Measurements from ENCODE around the gene CHAF1B. TPM values are rescaled to one million over a fixed set of nuclear protein-coding genes. Genes with fewer than 3 reads are reported as not detected.
"Not testable (repeated sequence)": the region's sequence is repeated elsewhere in the genome, so short reads cannot be mapped to it uniquely, and the experiment has no call there.

CHAF1B gene
- 1 to 10 TPM in 2 of 3 donors, under 1 TPM in 1; 0.64 to 2.8 (median 1.6) TPM for total RNA-seq

DNA sequence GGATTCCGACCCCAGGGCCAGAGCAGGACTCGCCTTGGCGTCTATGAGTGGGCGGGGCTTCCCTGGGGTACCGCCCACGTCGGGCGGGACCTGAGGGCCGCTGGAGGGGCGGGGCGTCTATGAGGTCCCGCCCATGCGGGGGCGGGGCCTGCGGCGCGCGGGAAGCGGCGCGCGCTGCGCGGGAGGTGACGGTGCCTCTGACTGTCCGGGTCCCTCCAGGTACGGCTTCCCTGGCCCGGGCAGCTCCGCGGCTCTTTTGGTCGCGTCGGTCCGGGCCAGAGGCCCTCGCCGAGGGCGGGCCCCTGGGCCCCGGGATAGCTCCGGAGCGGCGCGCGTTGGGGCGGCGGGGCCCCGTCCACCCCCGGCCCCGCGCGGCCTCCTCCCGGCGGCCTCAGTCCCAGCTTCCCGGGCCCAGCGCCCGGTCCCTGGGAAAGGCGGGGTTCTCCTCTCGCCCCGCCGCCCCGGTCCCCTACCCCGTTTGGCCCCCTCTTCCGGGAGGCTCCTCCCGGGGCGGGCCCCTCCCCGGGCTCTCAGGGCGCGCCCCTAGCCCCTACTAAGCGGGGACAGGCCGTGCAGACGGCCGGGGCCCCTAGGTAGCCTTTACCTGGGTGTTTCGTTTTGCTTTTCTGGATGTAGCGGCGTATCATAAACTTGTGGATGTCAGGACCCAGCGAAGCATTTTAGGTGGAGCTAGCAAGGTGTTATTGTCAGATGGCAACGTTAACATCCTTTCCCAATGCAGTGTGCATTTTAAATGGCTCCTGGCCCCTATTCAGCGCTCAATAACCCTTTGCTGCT is at the start of gene CHAF1B:
TSS of gene CHAF1B (plus strand) at position 160 of the 798 bp plus-strand sequence. CDS start 745 bp downstream, outside the sequence.
- H3K9me3 ChIP-seq = no peaks in the 10 kb centered on the region
- DNase-seq (ENCODE audit: low spot score in 2 of 2) = peak; percentile 69 to 70
- H3K4me3 ChIP-seq = peak within 1 kb of the TSS; percentile 62 to 83 (median 66)
- intact Hi-C loops (cut with DNase I; ENCODE audit: low total_unique reads) = no loop called here
- TF ChIP-seq, protein P1, sequence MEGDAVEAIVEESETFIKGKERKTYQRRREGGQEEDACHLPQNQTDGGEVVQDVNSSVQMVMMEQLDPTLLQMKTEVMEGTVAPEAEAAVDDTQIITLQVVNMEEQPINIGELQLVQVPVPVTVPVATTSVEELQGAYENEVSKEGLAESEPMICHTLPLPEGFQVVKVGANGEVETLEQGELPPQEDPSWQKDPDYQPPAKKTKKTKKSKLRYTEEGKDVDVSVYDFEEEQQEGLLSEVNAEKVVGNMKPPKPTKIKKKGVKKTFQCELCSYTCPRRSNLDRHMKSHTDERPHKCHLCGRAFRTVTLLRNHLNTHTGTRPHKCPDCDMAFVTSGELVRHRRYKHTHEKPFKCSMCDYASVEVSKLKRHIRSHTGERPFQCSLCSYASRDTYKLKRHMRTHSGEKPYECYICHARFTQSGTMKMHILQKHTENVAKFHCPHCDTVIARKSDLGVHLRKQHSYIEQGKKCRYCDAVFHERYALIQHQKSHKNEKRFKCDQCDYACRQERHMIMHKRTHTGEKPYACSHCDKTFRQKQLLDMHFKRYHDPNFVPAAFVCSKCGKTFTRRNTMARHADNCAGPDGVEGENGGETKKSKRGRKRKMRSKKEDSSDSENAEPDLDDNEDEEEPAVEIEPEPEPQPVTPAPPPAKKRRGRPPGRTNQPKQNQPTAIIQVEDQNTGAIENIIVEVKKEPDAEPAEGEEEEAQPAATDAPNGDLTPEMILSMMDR (IDR thresholded peaks at IDR 0.05) = no peak
- TF ChIP-seq POLR2AphosphoS5 (IDR thresholded peaks at IDR 0.05) (peak in 1 of 3 donors; percentile 34), POLR2A (IDR thresholded peaks at IDR 0.05) (peak; percentile 26)
- H3K27ac ChIP-seq = peak within 1 kb of the TSS; percentile 77 to 78
- H3K36me3 ChIP-seq = no peaks in the 10 kb centered on the region
- no peaks in the 10 kb centered on the region for H3K4me1 ChIP-seq
- H3K27me3 ChIP-seq = no peaks in the 10 kb centered on the region

DNA sequence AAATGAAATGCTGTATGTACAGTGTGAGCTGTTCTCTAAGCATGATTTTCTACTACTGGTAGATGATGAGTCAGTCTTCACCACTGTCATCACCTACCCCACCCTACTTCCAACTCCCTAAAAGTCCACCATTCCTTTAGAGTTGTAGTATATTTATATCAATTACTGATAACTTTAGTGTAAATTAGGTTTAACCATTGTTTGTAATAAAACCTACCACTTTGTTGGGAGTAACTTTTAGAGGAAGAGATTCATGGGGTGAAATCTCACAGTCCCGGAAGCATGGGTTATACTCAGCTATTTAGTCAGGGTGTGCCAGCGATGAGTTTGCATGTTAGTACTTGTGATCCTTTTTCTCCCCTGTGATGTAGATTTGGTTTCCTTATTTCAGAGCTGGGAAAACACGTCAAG is 48.1 kb upstream of the CHAF1B start:
- no peak for DNase-seq (ENCODE audit: low spot score in 2 of 2)
- intact Hi-C loops (cut with DNase I; ENCODE audit: low total_unique reads) = no loop called here
- TF ChIP-seq, protein P1 (IDR thresholded peaks at IDR 0.05) = no peak
- no peak for TF ChIP-seq POLR2A (IDR thresholded peaks at IDR 0.05)
- no peak for TF ChIP-seq POLR2AphosphoS5 (IDR thresholded peaks at IDR 0.05)
- Histone ChIP-seq H3K27ac (no peak overlapping the region), H3K36me3 (no peaks in the 10 kb centered on the region), H3K27me3 (no peaks in the 10 kb centered on the region), H3K4me1 (peaks cover 0 to 2% of the 10 kb centered on the region in 2 donors), H3K4me3 (no peak overlapping the region), H3K9me3 (no peaks in the 10 kb centered on the region)

DNA sequence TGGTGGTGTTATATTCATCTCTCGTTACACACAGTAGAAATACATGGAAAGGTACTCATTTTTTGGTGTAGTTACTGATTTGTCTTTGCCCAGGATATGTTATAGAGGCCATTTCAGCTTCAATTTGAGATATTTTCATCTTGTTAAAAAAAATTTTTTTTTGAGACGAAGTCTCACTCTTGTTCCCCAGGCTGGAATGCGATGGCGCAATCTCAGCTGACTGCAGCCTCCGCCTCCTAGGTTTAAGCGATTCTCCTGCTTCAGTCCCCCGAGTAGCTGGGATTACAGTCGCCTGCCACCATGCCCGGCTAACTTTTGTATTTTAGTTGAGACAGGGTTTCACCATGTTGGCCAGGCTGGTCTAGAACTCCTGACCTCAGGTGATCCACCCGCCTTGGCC is 46.2 kb upstream of the CHAF1B start:
- Histone ChIP-seq H3K4me1 (no peaks in the 10 kb centered on the region), H3K27ac (no peak overlapping the region), H3K4me3 (no peak overlapping the region), H3K36me3 (no peaks in the 10 kb centered on the region), H3K9me3 (no peaks in the 10 kb centered on the region), H3K27me3 (no peaks in the 10 kb centered on the region)
- no peak for DNase-seq (ENCODE audit: low spot score in 2 of 2)
- intact Hi-C loops (cut with DNase I; ENCODE audit: low total_unique reads) = no loop called here
- TF ChIP-seq, protein P1 (IDR thresholded peaks at IDR 0.05) = no peak
- no peak for TF ChIP-seq POLR2AphosphoS5 (IDR thresholded peaks at IDR 0.05)
- no peak for TF ChIP-seq POLR2A (IDR thresholded peaks at IDR 0.05)

DNA sequence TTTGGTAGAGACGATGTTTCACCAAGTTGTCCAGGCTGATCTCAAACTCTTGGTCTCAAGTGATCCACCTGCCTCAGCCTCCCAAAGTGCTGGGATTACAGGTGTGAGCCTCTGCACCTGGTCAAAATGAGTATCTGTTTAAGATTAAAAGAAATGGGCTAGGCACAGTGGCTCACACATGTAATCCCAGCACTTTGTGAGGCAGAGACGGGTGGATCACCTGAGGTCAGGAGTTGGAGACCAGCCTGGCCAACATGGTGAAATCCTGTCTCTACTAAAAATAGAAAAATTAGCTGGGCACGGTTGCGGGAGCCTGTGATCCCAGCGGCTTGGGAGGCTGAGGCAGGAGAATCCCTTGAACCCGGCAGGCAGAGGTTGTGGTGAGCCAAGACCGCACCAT is 42.6 kb upstream of the CHAF1B start:
- H3K27ac ChIP-seq; H3K27me3 ChIP-seq; H3K36me3 ChIP-seq; H3K4me3 ChIP-seq; H3K9me3 ChIP-seq; intact Hi-C loops (cut with DNase I; ENCODE audit: low total_unique reads); DNase-seq (ENCODE audit: low spot score in 2 of 2); H3K4me1 ChIP-seq: not testable (repeated sequence)

DNA sequence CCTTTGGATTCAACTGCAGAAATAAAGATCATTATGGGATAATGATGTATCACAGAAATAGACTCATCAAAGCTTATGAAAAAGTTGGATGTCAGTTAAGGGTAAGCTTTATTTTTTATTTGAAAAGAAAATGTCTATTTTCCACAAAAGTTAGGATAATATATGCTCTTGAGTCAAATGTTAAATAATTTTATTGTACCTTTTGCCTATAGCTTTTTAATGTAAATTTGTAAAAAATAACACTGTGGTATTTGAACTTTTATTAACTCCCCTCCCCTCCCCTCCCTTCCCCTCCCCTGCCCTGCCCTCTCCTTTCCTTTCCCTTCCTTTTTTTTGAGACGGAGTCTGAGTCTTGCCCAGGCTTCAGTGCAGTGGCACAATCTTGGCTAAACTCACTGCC is 40.3 kb upstream of the CHAF1B start:
- no peaks in the 10 kb centered on the region for H3K27me3 ChIP-seq
- peaks cover 5% of the 10 kb centered on the region for H3K36me3 ChIP-seq
- TF ChIP-seq, protein P1 (IDR thresholded peaks at IDR 0.05) = no peak
- no peak for TF ChIP-seq POLR2A (IDR thresholded peaks at IDR 0.05)
- no peak for TF ChIP-seq POLR2AphosphoS5 (IDR thresholded peaks at IDR 0.05)
- H3K4me1 ChIP-seq = no peaks in the 10 kb centered on the region
- intact Hi-C loops (cut with DNase I; ENCODE audit: low total_unique reads) = no loop called here
- no peaks in the 10 kb centered on the region for H3K9me3 ChIP-seq
- H3K4me3 ChIP-seq = no peak overlapping the region
- no peak for DNase-seq (ENCODE audit: low spot score in 2 of 2)
- H3K27ac ChIP-seq = no peak overlapping the region
